Breast epithelium (tissue), 4 donors: Measurements from ENCODE around the gene CYB5A. TPM values are rescaled to one million over a fixed set of nuclear protein-coding genes. Genes with fewer than 3 reads are reported as not detected.
A peak's percentile ranks its signal among the peaks of the same experiment; 100 is the strongest.

ENCODE experiments used
- DNase-seq, 2 donors: peaks; one replicate each; pipeline ENCODE4 v3.0.0-alpha.2; 2019; ENCODE audit warnings: low spot score in 2 of 2
- H3K27ac ChIP-seq, 2 donors: fragments of 200-600 bp; sonication (generic) in 1 of 2; one replicate each; pipeline ENCODE4 v1.5.1; 2016 to 2019; ENCODE audit warnings: mild to moderate bottlenecking in 1 of 2
- H3K27me3 ChIP-seq, 2 donors: fragments of 200-600 bp; sonication (generic) in 1 of 2; one replicate each; pipeline versions ENCODE4 v1.5.1 to v1.6.0; 2017 to 2019; ENCODE audit warnings: control low read depth in 1 of 2, mild to moderate bottlenecking in 1 of 2
- H3K36me3 ChIP-seq: fragments of 200-600 bp; one replicate; pipeline ENCODE4 v1.5.1; 2019
- H3K4me1 ChIP-seq, 2 donors: fragments of 200-600 bp; sonication (generic); one replicate each; pipeline ENCODE4 v1.5.1; 2016 to 2019; ENCODE audit warnings: control low read depth in 1 of 2
- H3K4me3 ChIP-seq, 3 donors: fragments of 200-600 bp; sonication (generic); 1 replicate in 2 of 3; 2 replicates in 1 of 3; pipeline ENCODE4 v1.5.1; 2016 to 2019; ENCODE audit warnings: mild to moderate bottlenecking in 3 of 3, moderate library complexity in 2 of 3
- H3K9me3 ChIP-seq, 2 donors: fragments of 200-600 bp; sonication (generic) in 1 of 2; one replicate each; pipeline ENCODE4 v1.5.1; 2016 to 2019; ENCODE audit warnings: control low read depth in 1 of 2
- POLR2A ChIP-seq: fragments of 450-650 bp; IDR thresholded peaks from one replicate; pipeline ENCODE4 v1.6.1; 2016; ENCODE audit warnings: antibody characterized with exemption, mild to moderate bottlenecking, moderate library complexity
- POLR2AphosphoS5 ChIP-seq, 3 donors: sonication (generic); formaldehyde crosslinking; IDR thresholded peaks; one replicate each; pipeline ENCODE4 v1.6.1; 2017; ENCODE audit warnings: antibody characterized with exemption in 3 of 3
- intact Hi-C: fragments of 100-400 bp; cut with DNase I; formaldehyde crosslinking; loops from one replicate; pipeline ENCODE4 v1.15.1; 2023; ENCODE audit warnings: low total_unique reads
- total RNA-seq, 3 donors: library from RNA; depleted of rRNA; stranded (reverse); fragments of >200 nt; gene quantifications; one replicate each; pipeline ENCODE4 v1.1.0, GENCODE V29; 2016
- TF ChIP-seq, protein P1 (sequence below), 3 donors: fragments of 450-650 bp; IDR thresholded peaks; one replicate each; pipeline ENCODE4 v1.5.1; 2016 to 2017; ENCODE audit warnings: antibody characterized with exemption in 3 of 3, mild to moderate bottlenecking in 3 of 3, moderate library complexity in 3 of 3

CYB5A gene
- total RNA-seq, 3 donors from 2014 or later, result 185 to 646 (median 300) TPM

DNA sequence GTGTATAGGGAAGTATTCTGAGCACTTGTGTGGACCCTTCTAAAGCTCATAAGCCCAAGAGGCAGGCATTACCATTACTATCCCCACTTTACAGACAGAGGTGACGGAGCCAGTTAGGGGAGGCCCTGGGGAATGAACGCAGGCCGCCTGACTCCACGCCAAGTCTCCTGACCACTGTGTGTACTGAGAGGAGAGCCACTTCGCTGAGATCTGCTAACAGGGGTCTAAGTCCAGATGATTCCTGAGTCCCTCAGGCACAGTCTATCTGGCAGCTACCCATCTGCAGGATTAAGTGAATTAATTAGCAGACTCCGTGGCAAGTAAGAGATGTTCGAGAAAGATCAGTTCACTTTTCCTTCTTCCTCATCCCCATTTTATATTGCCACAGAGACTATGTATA lies 13.7 kb downstream of the CYB5A start:
- TF ChIP-seq, protein P1, sequence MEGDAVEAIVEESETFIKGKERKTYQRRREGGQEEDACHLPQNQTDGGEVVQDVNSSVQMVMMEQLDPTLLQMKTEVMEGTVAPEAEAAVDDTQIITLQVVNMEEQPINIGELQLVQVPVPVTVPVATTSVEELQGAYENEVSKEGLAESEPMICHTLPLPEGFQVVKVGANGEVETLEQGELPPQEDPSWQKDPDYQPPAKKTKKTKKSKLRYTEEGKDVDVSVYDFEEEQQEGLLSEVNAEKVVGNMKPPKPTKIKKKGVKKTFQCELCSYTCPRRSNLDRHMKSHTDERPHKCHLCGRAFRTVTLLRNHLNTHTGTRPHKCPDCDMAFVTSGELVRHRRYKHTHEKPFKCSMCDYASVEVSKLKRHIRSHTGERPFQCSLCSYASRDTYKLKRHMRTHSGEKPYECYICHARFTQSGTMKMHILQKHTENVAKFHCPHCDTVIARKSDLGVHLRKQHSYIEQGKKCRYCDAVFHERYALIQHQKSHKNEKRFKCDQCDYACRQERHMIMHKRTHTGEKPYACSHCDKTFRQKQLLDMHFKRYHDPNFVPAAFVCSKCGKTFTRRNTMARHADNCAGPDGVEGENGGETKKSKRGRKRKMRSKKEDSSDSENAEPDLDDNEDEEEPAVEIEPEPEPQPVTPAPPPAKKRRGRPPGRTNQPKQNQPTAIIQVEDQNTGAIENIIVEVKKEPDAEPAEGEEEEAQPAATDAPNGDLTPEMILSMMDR (IDR thresholded peaks at IDR 0.05), result no peak
- no peak for TF ChIP-seq POLR2AphosphoS5 (IDR thresholded peaks at IDR 0.05)
- Histone ChIP-seq H3K4me1 (peaks cover 10 to 22% of the 10 kb centered on the region in 2 donors), H3K9me3 (no peaks in the 10 kb centered on the region), H3K27me3 (no peaks in the 10 kb centered on the region), H3K27ac (peak overlapping the region; percentile 48 to 77), H3K4me3 (no peak overlapping the region), H3K36me3 (no peaks in the 10 kb centered on the region)
- DNase-seq, result no peak
- intact Hi-C loops, result no loop called here

DNA sequence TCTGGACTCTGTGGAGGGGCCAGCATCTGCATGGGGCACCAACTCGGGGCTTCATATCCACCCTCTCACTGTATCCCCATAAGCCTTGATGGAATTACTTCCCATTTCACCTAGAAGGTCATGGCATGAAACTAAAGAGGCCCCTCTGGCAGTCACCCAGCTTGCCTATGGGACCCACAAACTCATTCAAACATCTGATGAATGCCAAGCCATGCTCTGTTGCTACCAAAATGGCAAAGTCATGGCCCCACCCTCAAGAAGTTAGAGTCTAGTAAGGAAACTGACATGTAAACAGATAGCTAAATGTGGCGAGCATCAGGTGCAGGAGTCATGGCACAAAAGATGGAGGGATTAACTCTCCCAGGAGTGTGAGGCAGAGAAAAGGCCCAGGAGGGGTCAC lies 14.5 kb downstream of the CYB5A start:
- H3K4me1 ChIP-seq, result peaks cover 9 to 19% of the 10 kb centered on the region in 2 donors
- no peaks in the 10 kb centered on the region for H3K9me3 ChIP-seq
- H3K36me3 ChIP-seq, result no peaks in the 10 kb centered on the region
- peak overlapping the region; percentile 48 to 77 for H3K27ac ChIP-seq
- no peak for DNase-seq
- TF ChIP-seq POLR2A (no peak), POLR2AphosphoS5 (IDR thresholded peaks at IDR 0.05) (no peak)
- TF ChIP-seq, protein P1 (IDR thresholded peaks at IDR 0.05), result no peak
- no peak overlapping the region for H3K4me3 ChIP-seq
- H3K27me3 ChIP-seq, result no peaks in the 10 kb centered on the region
- intact Hi-C loops, result no loop called here

DNA sequence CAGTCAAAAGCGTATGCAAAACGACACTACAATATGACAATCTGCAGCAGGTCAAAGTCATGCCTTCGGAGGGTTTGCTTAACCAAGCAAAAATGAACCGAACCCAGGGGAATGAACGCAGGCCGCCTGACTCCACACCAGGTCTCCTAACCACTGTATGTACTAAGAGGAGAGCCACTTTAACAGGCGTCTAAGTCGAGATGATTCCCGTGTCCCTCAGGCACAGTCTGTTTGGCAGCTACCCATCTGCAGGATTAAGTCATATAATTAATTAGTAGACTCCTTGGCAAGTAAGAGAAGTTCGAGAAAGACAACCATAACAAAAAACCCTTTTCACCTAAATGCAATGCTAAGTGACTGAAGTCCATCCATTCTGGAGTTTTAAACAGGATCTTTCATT lies 15.2 kb downstream of the CYB5A start:
- H3K27ac ChIP-seq, result peak overlapping the region in 1 of 2 donors; percentile 48
- H3K4me1 ChIP-seq, result peaks cover 3 to 13% of the 10 kb centered on the region in 2 donors
- peak in 1 of 2 donors; percentile 45 for DNase-seq
- no peak overlapping the region for H3K4me3 ChIP-seq
- H3K27me3 ChIP-seq, result no peaks in the 10 kb centered on the region
- TF ChIP-seq, protein P1 (IDR thresholded peaks at IDR 0.05), result no peak
- no peak for TF ChIP-seq POLR2AphosphoS5 (IDR thresholded peaks at IDR 0.05)
- no peak for TF ChIP-seq POLR2A
- intact Hi-C loops, result no loop called here
- no peaks in the 10 kb centered on the region for H3K36me3 ChIP-seq
- H3K9me3 ChIP-seq, result no peaks in the 10 kb centered on the region

DNA sequence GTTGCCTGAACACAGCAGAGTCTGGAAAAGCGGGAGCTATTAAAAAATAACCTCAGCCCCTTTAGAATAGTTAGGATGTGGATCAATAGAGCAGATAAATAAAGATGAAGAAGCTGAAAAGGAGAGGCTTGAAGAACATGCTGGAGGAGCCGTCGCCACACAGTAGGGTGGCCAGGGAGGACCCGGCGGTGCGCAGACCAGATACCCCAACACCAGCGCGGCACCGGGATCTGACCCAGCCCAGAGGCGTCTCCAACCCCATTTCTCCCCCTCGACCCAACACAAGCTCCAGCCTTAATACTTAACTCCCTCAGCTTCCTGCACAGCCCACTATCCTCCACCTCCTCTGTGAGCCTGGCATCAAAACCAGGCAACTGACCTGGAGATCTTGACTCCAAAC lies 16.0 kb downstream of the CYB5A start:
- Histone ChIP-seq H3K4me1 (peaks cover 3 to 8% of the 10 kb centered on the region in 2 donors), H3K4me3 (no peak overlapping the region), H3K27ac (no peak overlapping the region), H3K9me3 (no peaks in the 10 kb centered on the region), H3K36me3 (no peaks in the 10 kb centered on the region), H3K27me3 (no peaks in the 10 kb centered on the region)
- DNase-seq, result no peak
- TF ChIP-seq, protein P1 (IDR thresholded peaks at IDR 0.05), result no peak
- no peak for TF ChIP-seq POLR2A
- TF ChIP-seq POLR2AphosphoS5 (IDR thresholded peaks at IDR 0.05), result no peak
- intact Hi-C loops, result no loop called here

DNA sequence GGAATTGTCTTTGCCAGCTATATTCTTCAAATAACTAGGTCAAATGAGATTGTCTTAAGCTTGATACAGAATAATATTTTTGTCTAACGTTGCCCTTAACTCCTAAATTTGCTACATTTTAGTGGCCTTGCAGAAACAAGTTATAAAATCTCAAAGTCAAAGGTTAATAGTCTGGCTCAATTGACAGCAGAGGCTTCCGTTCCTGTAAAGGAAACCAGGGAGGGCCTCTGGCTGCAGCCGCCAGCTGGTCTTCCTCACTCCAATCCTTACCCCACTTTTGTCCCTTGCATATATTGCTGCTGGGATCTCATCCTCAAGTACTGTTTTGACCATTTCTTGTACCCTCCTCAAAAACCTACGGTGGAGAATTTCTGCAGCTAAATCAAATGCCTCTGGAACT lies 17.1 kb downstream of the CYB5A start:
- no peaks in the 10 kb centered on the region for H3K9me3 ChIP-seq

More for the DNA sequence above, 17.1 kb downstream of the CYB5A start:
- Histone ChIP-seq H3K27ac (no peak overlapping the region), H3K4me1 (peaks cover 3 to 8% of the 10 kb centered on the region in 2 donors), H3K36me3 (no peaks in the 10 kb centered on the region), H3K27me3 (no peaks in the 10 kb centered on the region), H3K4me3 (no peak overlapping the region)
- TF ChIP-seq POLR2AphosphoS5 (IDR thresholded peaks at IDR 0.05) (no peak), POLR2A (no peak)
- TF ChIP-seq, protein P1 (IDR thresholded peaks at IDR 0.05), result no peak
- no peak for DNase-seq
- intact Hi-C loops, result no loop called here
